ENCODE measurements around the gene FCGBP. TPM values are rescaled to one million over a fixed set of nuclear protein-coding genes. Genes with fewer than 3 reads are reported as not detected.

FCGBP gene
- polyA plus RNA-seq, 2 of the 4 experiments (the other 2 are of a cell fraction), result 0.74 to 1.4 TPM

- no peak for TF ChIP-seq HES2 (IDR thresholded peaks at IDR 0.05)
- no peak for TF ChIP-seq HMGXB4 (CRISPR knock-in tag; IDR thresholded peaks at IDR 0.05; ENCODE audit: borderline replicate concordance)
- no peak for TF ChIP-seq ZFP36 (IDR thresholded peaks at IDR 0.05; ENCODE audit: borderline replicate concordance, partially characterized antibody)
- no peak for TF ChIP-seq ZNF302 (CRISPR knock-in tag; IDR thresholded peaks at IDR 0.05)
- TF ChIP-seq CHD2 (IDR thresholded peaks at IDR 0.05; ENCODE audit: low read length, partially characterized antibody), result no peak
- TF ChIP-seq RAD21 (conservative IDR thresholded peaks at IDR 0.05 in 1 of 2, IDR thresholded peaks at IDR 0.05 in 1 of 2), result peak; percentile 99 to 100
- no peak for TF ChIP-seq ZC3H11A (IDR thresholded peaks at IDR 0.05)
- no peak for TF ChIP-seq HDAC2 (IDR thresholded peaks at IDR 0.05)
- peak; percentile 93 for TF ChIP-seq E2F6 (IDR thresholded peaks at IDR 0.05; ENCODE audit: borderline replicate concordance, low read depth)
- no peak for TF ChIP-seq HOXB13 (CRISPR knock-in tag; IDR thresholded peaks at IDR 0.05; ENCODE audit: low read depth)
- peak; percentile 66; the same call in 1 of the 2 replicates for TF ChIP-seq TP53 (CRISPR knock-in tag; IDR thresholded peaks at IDR 0.05)
- no peak for TF ChIP-seq NPAS2 (CRISPR knock-in tag; IDR thresholded peaks at IDR 0.05; ENCODE audit: borderline replicate concordance)
- TF ChIP-seq FOXS1 (CRISPR knock-in tag; IDR thresholded peaks at IDR 0.05), result no peak
- TF ChIP-seq ESRRA (IDR thresholded peaks at IDR 0.05; ENCODE audit: borderline replicate concordance, low read length), result no peak
- peak; percentile 48 for TF ChIP-seq GATA3 (IDR thresholded peaks at IDR 0.05; ENCODE audit: borderline replicate concordance)
- TF ChIP-seq PHF8 (IDR thresholded peaks at IDR 0.05; ENCODE audit: borderline replicate concordance, low read depth), result peak; percentile 90; the same call in 1 of the 2 replicates
- TF ChIP-seq JUNB (IDR thresholded peaks at IDR 0.05), result no peak
- TF ChIP-seq PBX3 (IDR thresholded peaks at IDR 0.05), result peak; percentile 23; the same call in 1 of the 2 replicates
- TF ChIP-seq RARB (CRISPR knock-in tag; IDR thresholded peaks at IDR 0.05), result 0 out of 2 replicates have a peak, but pooled peaks have one; percentile 30
- peak; percentile 99 for TF ChIP-seq MAX (IDR thresholded peaks at IDR 0.05)
- TF ChIP-seq ATOH8 (CRISPR knock-in tag; IDR thresholded peaks at IDR 0.05; ENCODE audit: low read depth), result no peak; the same call in 1 of the 2 replicates
- no peak for TF ChIP-seq EP300 (IDR thresholded peaks at IDR 0.05)
- TF ChIP-seq FOSL2 (IDR thresholded peaks at IDR 0.05), result no peak
- TF ChIP-seq FOSL2 (CRISPR knock-in tag; IDR thresholded peaks at IDR 0.05), result peak; percentile 42; the same call in 1 of the 2 replicates
Measured at GRCh38 chr19:39970675-39971379, 36.4 kb upstream of the FCGBP start, which contains the start of gene PSMC4 (continued).
